K562 (cell line): ENCODE data around the gene SSBP2. TPM values are rescaled to one million over a fixed set of nuclear protein-coding genes. Genes with fewer than 3 reads are reported as not detected.

Experiments
- ATAC-seq: fragments of 200-7000 bp; cut with Tn5 transposase; 3 replicates; pipeline ENCODE4 v1.9.1; 2020; ENCODE audit warnings: moderate library complexity
- BruUV-seq: library from RNA; stranded (reverse); fragments of 400-500 nt; replicated peaks from 2 replicates; lab custom pipeline; 2021; lab: Mats Ljungman, UMichigan
- CTCF ChIA-PET: fragments of 300-600 bp; formaldehyde crosslinking; extraction: SDS; loops from one replicate; lab custom pipeline; 2021; ENCODE audit warnings: low intra/inter-chr PET ratio; lab: Yijun Ruan, JAX
- POLR2A ChIA-PET: fragments of 300-600, 350-650 bp; sonication (Branson Sonifier 250); formaldehyde crosslinking; extraction: SDS; loops from one replicate; lab custom pipeline; 2021; ENCODE audit warnings: antibody characterized with exemption, inconsistent platforms; lab: Yijun Ruan, JAX
- DNase-seq, 4 experiments: peaks; one replicate each; pipeline versions ENCODE4 v3.0.0 to v3.0.0-alpha.2; 2011 to 2018; ENCODE audit warnings: low spot score in 3 of 4, mixed read lengths in 3 of 4; ENCODE audit errors: extremely low read depth in 1 of 4
- FAIRE-seq: peaks from 2 replicates; lab custom pipeline; 2011; peaks lifted over from hg19 to GRCh38; lab: Jason Lieb, UNC
- H2AFZ ChIP-seq: 2 replicates; pipeline ENCODE4 v1.6.0; 2011; ENCODE audit warnings: low read depth, low read length, control low read depth, inconsistent platforms
- H3K27ac ChIP-seq: fragments of 200-600 bp; 3 replicates; pipeline ENCODE4 v1.8.0; 2011; ENCODE audit warnings: low read depth, mild to moderate bottlenecking, control low read depth, inconsistent platforms, low read length, moderate library complexity, mixed read lengths; ENCODE audit errors: extremely low read depth
- H3K27me3 ChIP-seq, 2 experiments: fragments of 300-600 bp in 1 of 2; 2 replicates in 1 of 2; 3 replicates in 1 of 2; pipeline versions ENCODE4 v1.6.0 to v1.8.0; 2011; ENCODE audit warnings: inconsistent platforms in 2 of 2, low read length in 2 of 2, mild to moderate bottlenecking in 1 of 2, mixed read lengths in 1 of 2, moderate library complexity in 1 of 2; ENCODE audit not compliant: control insufficient read depth in 2 of 2, insufficient read depth in 2 of 2
- H3K36me3 ChIP-seq: fragments of 300-600 bp; 3 replicates; pipeline ENCODE4 v1.8.0; 2011; ENCODE audit warnings: mild to moderate bottlenecking, low read length, inconsistent platforms; ENCODE audit not compliant: control insufficient read depth, insufficient read depth
- H3K4me1 ChIP-seq, 2 experiments: fragments of 200-600 bp in 1 of 2; replicated peaks in 1 of 2; 2 replicates in 1 of 2; 3 replicates in 1 of 2; pipeline versions ENCODE4 v1.5.1 to v1.8.0; 2011; ENCODE audit warnings: inconsistent platforms in 2 of 2, low read length in 2 of 2, mild to moderate bottlenecking in 1 of 2, mixed read lengths in 1 of 2, moderate library complexity in 1 of 2; ENCODE audit not compliant: control insufficient read depth in 2 of 2, insufficient read depth in 2 of 2
- H3K4me2 ChIP-seq: 2 replicates; pipeline ENCODE4 v1.6.1; 2011; ENCODE audit warnings: low read length, control low read depth, inconsistent platforms, mixed read lengths; ENCODE audit not compliant: insufficient read depth
- H3K4me3 ChIP-seq: fragments of 200-600 bp; sonication (generic), shearing (Covaris generic); 2 replicates; pipeline ENCODE4 v1.5.1; 2016; ENCODE audit warnings: control low read depth, inconsistent platforms
- H3K79me2 ChIP-seq: fragments of 200-600 bp; 3 replicates; pipeline ENCODE4 v1.8.0; 2011; ENCODE audit warnings: low read length, inconsistent platforms; ENCODE audit not compliant: control insufficient read depth, insufficient read depth
- H3K9ac ChIP-seq, 2 experiments: 2 replicates each; pipeline versions ENCODE4 v1.6.0 to v1.6.1; 2011; ENCODE audit warnings: low read depth in 2 of 2, low read length in 2 of 2, control low read depth in 1 of 2, inconsistent platforms in 1 of 2, mild to moderate bottlenecking in 1 of 2, mixed read lengths in 1 of 2; ENCODE audit not compliant: insufficient read depth in 1 of 2
- H3K9me1 ChIP-seq: one replicate; pipeline ENCODE4 v1.6.0; 2011; ENCODE audit warnings: inconsistent platforms, mild to moderate bottlenecking, low read length, moderate library complexity; ENCODE audit not compliant: control insufficient read depth, insufficient read depth
- H3K9me3 ChIP-seq: replicated peaks from 2 replicates; pipeline ENCODE4 v1.5.1; 2011; ENCODE audit warnings: low read depth, low read length, inconsistent platforms; ENCODE audit not compliant: control insufficient read depth, insufficient read depth
- H4K20me1 ChIP-seq: replicated peaks from 2 replicates; pipeline ENCODE4 v1.6.1; 2011; ENCODE audit warnings: low read length, inconsistent platforms, mixed read lengths; ENCODE audit not compliant: control insufficient read depth, insufficient read depth
- CHD7 ChIP-seq: fragments of 200-600 bp; sonication (generic); IDR thresholded peaks from one replicate; pipeline ENCODE4 v1.6.1; 2012; ENCODE audit warnings: mild to moderate bottlenecking, low read depth, low read length, inconsistent platforms
- ZNF280B ChIP-seq: fragments of 250-450 bp; sonication (Bioruptor Pico); IDR thresholded peaks from 2 replicates; pipeline ENCODE4 v1.5.1; 2021; ENCODE audit warnings: mild to moderate bottlenecking
- ZNF431 ChIP-seq: sonication (generic); formaldehyde crosslinking; IDR thresholded peaks from 2 replicates; pipeline ENCODE4 v1.8.0; 2022; ENCODE audit warnings: mild to moderate bottlenecking, missing genetic modification reagents
- ZNF584 ChIP-seq: fragments of 200-800 bp; sonication (Bioruptor generic); IDR thresholded peaks from 2 replicates; pipeline ENCODE4 v1.6.1; 2016; ENCODE audit warnings: low read depth, mild to moderate bottlenecking, missing genetic modification characterization, missing compliant biosample characterization
- WGBS: fragments of 100-300 bp; shearing (Covaris generic); methylation state at CpG from one replicate; pipeline ENCODE4 v1.1.6; 2016; ENCODE audit warnings: low coverage, mixed read lengths; ENCODE audit not compliant: insufficient coverage; ENCODE audit errors: missing lambda C conversion rate; 5-methylcytosine and 5-hydroxymethylcytosine counted together
- in situ Hi-C: fragments of 300-500 bp; cut with MboI; formaldehyde crosslinking; loops from 4 replicates; pipeline ENCODE4 v1.15.0; 2018; ENCODE audit warnings: inconsistent platforms, mixed read lengths
- intact Hi-C: fragments of 100-400 bp; cut with micrococcal nuclease; formaldehyde crosslinking; loops from 2 replicates; pipeline ENCODE4 v1.14.2; 2022
- polyA plus RNA-seq, 8 experiments: library from polyadenylated mRNA; depleted of rRNA in 4 of 8; stranded (reverse) in 5 of 8; unstranded in 3 of 8; fragments of >200 nt; fragmentation: Nextera tagmentation in 2 of 8; fragmentation: Illumina TruSeq in 1 of 8; extraction: Ambion mirVana in 2 of 8; extraction: Trizol in 1 of 8; gene quantifications; 2 replicates each; pipeline versions ENCODE4 v1.2.1 to v1.2.3, GENCODE V29; 2011 to 2014; ENCODE audit warnings: inconsistent platforms in 1 of 8, missing spikeins in 1 of 8
- total RNA-seq, 7 experiments: library from RNA; depleted of rRNA in 6 of 7; stranded (reverse); fragments of >200 nt in 6 of 7; fragmentation: Illumina TruSeq in 2 of 7; extraction: Trizol in 2 of 7; gene quantifications; 2 replicates each; pipeline versions ENCODE4 v1.2.1 to v1.2.3, GENCODE V29; 2011 to 2021; ENCODE audit warnings: low replicate concordance in 1 of 7

The SSBP2 gene
- total and polyA plus RNA-seq, 9 of the 15 experiments (the other 6 are each of a cell fraction or from before 2014, with no cell fraction given), result 22.3 to 133 (median 42.1) TPM

- FAIRE-seq, result no peak
- TF ChIP-seq ZNF431 (CRISPR knock-in tag), result no peak
- TF ChIP-seq CHD7, result no peak
- TF ChIP-seq ZNF280B (CRISPR knock-in tag), result no peak
- TF ChIP-seq ZNF584 (CRISPR knock-in tag), result no peak
These were observed 2.3 kb downstream of the SSBP2 start for GRCh38 chr5:81748556-81748955.

More at GRCh38 chr5:81748556-81748955, 2.3 kb downstream of the SSBP2 start:
- Histone ChIP-seq H3K9me1 (no peaks in the 10 kb centered on the region), H3K79me2 (peaks cover 71% of the 10 kb centered on the region), H3K4me1 (peaks cover 21 to 22% of the 10 kb centered on the region in 2 experiments), H3K9me3 (no peaks in the 10 kb centered on the region), H3K4me3 (no peak overlapping the region), H4K20me1 (no peaks in the 10 kb centered on the region), H3K36me3 (no peaks in the 10 kb centered on the region), H3K4me2 (no peak overlapping the region), H3K27ac (no peak overlapping the region), H3K27me3 (no peaks in the 10 kb centered on the region), H2AFZ (no peak overlapping the region), H3K9ac (no peak overlapping the region; a peak in 1 of 4 replicates)
- no peak for ATAC-seq
- DNase-seq, result no peak
- BruUV-seq, result no TSS peak
- ChIA-PET POLR2A (interaction anchor here (1.0 kb wide), 1 partner anchor 8 kb away, joined by 3 read pairs; no protein-coding TSS in a partner anchor), CTCF (no interaction called here)
- 51% methylated on average over 3 of the region's 3 CpGs for WGBS
- intact Hi-C loops, result loop anchor here (10.0 kb wide), 1 partner anchor 114 kb away; no protein-coding TSS in a partner anchor
- in situ Hi-C loops, result no loop called here
